Panc1 (cell line): ENCODE measurements around the gene CPHXL2.

ENCODE experiments used
- CTCF ChIP-seq: fragments of 450-650 bp; IDR thresholded peaks from 2 replicates; pipeline ENCODE4 v1.5.1; 2017; ENCODE audit warnings: mild to moderate bottlenecking
- POLR2AphosphoS5 ChIP-seq: IDR thresholded peaks from 2 replicates; pipeline ENCODE4 v1.6.1; 2012; ENCODE audit warnings: mild to moderate bottlenecking, low read depth, low read length, moderate library complexity
- SIN3A ChIP-seq: IDR thresholded peaks from 2 replicates; pipeline ENCODE4 v1.6.1; 2012; ENCODE audit warnings: low read depth, mild to moderate bottlenecking, low read length, moderate library complexity, borderline replicate concordance; ENCODE audit not compliant: insufficient read depth
- TCF7L2 ChIP-seq: IDR thresholded peaks from 2 replicates; pipeline ENCODE4 v1.6.1; 2011; ENCODE audit warnings: mild to moderate bottlenecking, low read depth, low read length, inconsistent platforms
- TF ChIP-seq, protein P1 (sequence below), 2 experiments: IDR thresholded peaks; 2 replicates each; pipeline ENCODE4 v1.6.1; 2011 to 2012; ENCODE audit warnings: low read depth in 2 of 2, control low read depth in 1 of 2, low read length in 1 of 2, mild to moderate bottlenecking in 1 of 2, moderate library complexity in 1 of 2; ENCODE audit not compliant: insufficient read depth in 1 of 2

- TF ChIP-seq CTCF = no peak
- TF ChIP-seq POLR2AphosphoS5 = no peak
- TF ChIP-seq, protein P1, sequence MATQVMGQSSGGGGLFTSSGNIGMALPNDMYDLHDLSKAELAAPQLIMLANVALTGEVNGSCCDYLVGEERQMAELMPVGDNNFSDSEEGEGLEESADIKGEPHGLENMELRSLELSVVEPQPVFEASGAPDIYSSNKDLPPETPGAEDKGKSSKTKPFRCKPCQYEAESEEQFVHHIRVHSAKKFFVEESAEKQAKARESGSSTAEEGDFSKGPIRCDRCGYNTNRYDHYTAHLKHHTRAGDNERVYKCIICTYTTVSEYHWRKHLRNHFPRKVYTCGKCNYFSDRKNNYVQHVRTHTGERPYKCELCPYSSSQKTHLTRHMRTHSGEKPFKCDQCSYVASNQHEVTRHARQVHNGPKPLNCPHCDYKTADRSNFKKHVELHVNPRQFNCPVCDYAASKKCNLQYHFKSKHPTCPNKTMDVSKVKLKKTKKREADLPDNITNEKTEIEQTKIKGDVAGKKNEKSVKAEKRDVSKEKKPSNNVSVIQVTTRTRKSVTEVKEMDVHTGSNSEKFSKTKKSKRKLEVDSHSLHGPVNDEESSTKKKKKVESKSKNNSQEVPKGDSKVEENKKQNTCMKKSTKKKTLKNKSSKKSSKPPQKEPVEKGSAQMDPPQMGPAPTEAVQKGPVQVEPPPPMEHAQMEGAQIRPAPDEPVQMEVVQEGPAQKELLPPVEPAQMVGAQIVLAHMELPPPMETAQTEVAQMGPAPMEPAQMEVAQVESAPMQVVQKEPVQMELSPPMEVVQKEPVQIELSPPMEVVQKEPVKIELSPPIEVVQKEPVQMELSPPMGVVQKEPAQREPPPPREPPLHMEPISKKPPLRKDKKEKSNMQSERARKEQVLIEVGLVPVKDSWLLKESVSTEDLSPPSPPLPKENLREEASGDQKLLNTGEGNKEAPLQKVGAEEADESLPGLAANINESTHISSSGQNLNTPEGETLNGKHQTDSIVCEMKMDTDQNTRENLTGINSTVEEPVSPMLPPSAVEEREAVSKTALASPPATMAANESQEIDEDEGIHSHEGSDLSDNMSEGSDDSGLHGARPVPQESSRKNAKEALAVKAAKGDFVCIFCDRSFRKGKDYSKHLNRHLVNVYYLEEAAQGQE (IDR thresholded peaks at IDR 0.05; ENCODE audit: insufficient read depth in 1 of 2, low read depth in 2 of 2, low read length in 1 of 2) = no peak
- TF ChIP-seq SIN3A = no peak
- TF ChIP-seq TCF7L2 = no peak
Measured at GRCh38 chr16:75653922-75654321, 22.9 kb downstream of the CPHXL2 start.
